ENCODE data around the gene SLC35E2B. TPM values are rescaled to one million over a fixed set of nuclear protein-coding genes. Genes with fewer than 3 reads are reported as not detected.
A peak's percentile ranks its signal among the peaks of the same experiment; 100 is the strongest.

The SLC35E2B gene
- total RNA-seq, 6 donors from 2014 or later = 33.0 to 116 (median 47.9) TPM

GRCh38 chr1:1610796-1611195 lies 81.8 kb downstream of the SLC35E2B start:
- no peaks in the 10 kb centered on the region for H3K27me3 ChIP-seq
- no peaks in the 10 kb centered on the region for H3K9me3 ChIP-seq
- DNase-seq = no peak
- 62 to 65% methylated on average over 9 of the region's 9 CpGs for WGBS, 2 donors
- peaks cover 21 to 45% (median 36%) of the 10 kb centered on the region in 4 donors for H3K4me1 ChIP-seq
- ATAC-seq (ENCODE audit: low FRiP score in 2 of 2) = no peak
- no peak for TF ChIP-seq CTCF (IDR thresholded peaks at IDR 0.05)
- TF ChIP-seq EP300 (IDR thresholded peaks at IDR 0.05) = no peak
- no peak for TF ChIP-seq POLR2A (IDR thresholded peaks at IDR 0.05)
- TF ChIP-seq POLR2AphosphoS5 (IDR thresholded peaks at IDR 0.05) = no peak
- H3K27ac ChIP-seq = peak overlapping the region; percentile 76 to 99 (median 78)
- H3K36me3 ChIP-seq = no peaks in the 10 kb centered on the region
- no peak overlapping the region for H3K4me3 ChIP-seq

- Histone ChIP-seq H3K36me3 (no peaks in the 10 kb centered on the region), H3K9me3 (no peaks in the 10 kb centered on the region), H3K4me1 (peaks cover 21 to 45% (median 36%) of the 10 kb centered on the region in 4 donors), H3K4me3 (no peak overlapping the region), H3K27ac (peak overlapping the region in 3 of 4 donors; percentile 76 to 78 (median 78)), H3K27me3 (no peaks in the 10 kb centered on the region)
- DNase-seq = peak in 1 of 2 donors; percentile 44
- 60 to 63% methylated on average over 11 to 12 of the region's 12 CpGs for WGBS, 2 donors
- TF ChIP-seq POLR2AphosphoS5 (IDR thresholded peaks at IDR 0.05) = no peak
- TF ChIP-seq POLR2A (IDR thresholded peaks at IDR 0.05) = no peak
- TF ChIP-seq EP300 (IDR thresholded peaks at IDR 0.05) = no peak
- no peak for TF ChIP-seq CTCF (IDR thresholded peaks at IDR 0.05)
- ATAC-seq (ENCODE audit: low FRiP score in 2 of 2) = no peak
Observed at GRCh38 chr1:1609822-1610485, 82.6 kb downstream of the SLC35E2B start.

Other genes with a start within 250 kb of the SLC35E2B start
- 10 to 100 TPM in 5 of 6 donors, 1 to 10 TPM in 1; 9.2 to 20.9 (median 14.7) TPM for gene ATAD3C, start 243.1 kb downstream of the SLC35E2B start, total RNA-seq
- gene ATAD3B, start 221.0 kb downstream of the SLC35E2B start, total RNA-seq = 100 to 1,000 TPM in 1 of 6 donors, 10 to 100 TPM in 5; 19.9 to 120 (median 26.9) TPM
- gene ATAD3A, start 180.6 kb downstream of the SLC35E2B start, total RNA-seq = 10 to 100 TPM; 18.5 to 31.9 (median 24.0) TPM
- 1 to 10 TPM in 5 of 6 donors, not detected in 1; 1.8 to 3.6 (median 3.1) TPM for gene TMEM240, start 152.2 kb downstream of the SLC35E2B start, total RNA-seq
- gene SSU72, start 117.9 kb downstream of the SLC35E2B start, total RNA-seq = 100 to 1,000 TPM; 122 to 174 (median 146) TPM
- gene FNDC10, start 92.7 kb downstream of the SLC35E2B start, total RNA-seq = 10 to 100 TPM in 4 of 6 donors, 1 to 10 TPM in 2; 8.7 to 21.0 (median 12.4) TPM
- 100 to 1,000 TPM in 3 of 6 donors, 10 to 100 TPM in 3; 52.7 to 284 (median 84.7) TPM for gene MIB2, start 77.3 kb downstream of the SLC35E2B start, total RNA-seq
- 10 to 100 TPM in 5 of 6 donors, not detected in 1; 13.6 to 79.3 (median 33.0) TPM for gene MMP23B, start 60.6 kb downstream of the SLC35E2B start, total RNA-seq
- 10 to 100 TPM; 20.8 to 55.5 (median 24.9) TPM for gene CDK11B, start 33.8 kb downstream of the SLC35E2B start, total RNA-seq
- gene CDK11A, start 31.6 kb upstream of the SLC35E2B start, total RNA-seq = 100 to 1,000 TPM in 2 of 6 donors, 10 to 100 TPM in 4; 23.9 to 417 (median 54.5) TPM
- 100 to 1,000 TPM in 4 of 6 donors, 10 to 100 TPM in 2; 85.0 to 279 (median 124) TPM for gene NADK, start 85.7 kb upstream of the SLC35E2B start, total RNA-seq
- 100 to 1,000 TPM; 126 to 386 (median 173) TPM for gene GNB1, start 198.3 kb upstream of the SLC35E2B start, total RNA-seq
- gene CALML6, start 222.5 kb upstream of the SLC35E2B start, total RNA-seq = under 1 TPM in 3 of 6 donors, not detected in 3; 0.37 to 0.57 (median 0.39) TPM
- gene TMEM52, start 226.5 kb upstream of the SLC35E2B start, total RNA-seq = 1 to 10 TPM in 4 of 6 donors, under 1 TPM in 1, not detected in 1; 0.59 to 3.8 (median 2.7) TPM

Data from upper lobe of left lung (tissue), 6 donors.